Measurements from ENCODE around the gene KLHDC7B.

- TF ChIP-seq GATA2 (IDR thresholded peaks at IDR 0.05; ENCODE audit: low read depth, low read length) (no peak), GATA3 (IDR thresholded peaks at IDR 0.05; ENCODE audit: low read depth, low read length) (no peak)
Measured at GRCh38 chr22:50516068-50516467, 29.6 kb upstream of the KLHDC7B start.
